GM19372 (cell line): ENCODE measurements around the gene PIK3C2A.

Experiments
- ATAC-seq: cut with Tn5 transposase; IDR thresholded peaks from one replicate; pipeline ENCODE4 v1.9.1; 2021; ENCODE audit warnings: mild to moderate bottlenecking, low read depth, moderate library complexity; ENCODE audit not compliant: unreplicated experiment

Gene PIK3C2A

GRCh38 chr11:17214338-17214737 lies 6.6 kb upstream of the PIK3C2A start:
- ATAC-seq: no peak

DNA sequence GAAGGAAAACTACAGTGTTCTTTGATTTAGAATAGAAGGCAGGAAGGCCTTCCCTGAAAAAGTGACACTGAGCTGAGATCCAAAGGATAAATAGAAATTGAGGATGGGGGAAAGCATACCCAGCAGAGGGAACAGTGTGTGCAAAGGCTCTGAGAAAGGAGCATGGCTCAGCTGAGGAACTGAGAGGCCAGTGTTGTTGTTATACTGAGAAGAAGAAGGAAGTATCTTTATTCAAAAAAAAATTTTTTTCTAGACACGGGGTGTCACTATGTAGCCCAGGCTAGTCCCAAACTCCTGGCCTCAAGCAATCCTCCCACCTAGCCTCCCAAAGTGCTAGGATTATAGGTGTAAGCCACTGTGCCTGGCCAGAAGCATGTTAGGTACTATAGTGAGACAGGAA lies 3.5 kb upstream of the PIK3C2A start:
- ATAC-seq: no peak

GRCh38 chr11:17209939-17210245 lies 2.1 kb upstream of the PIK3C2A start:
- no peak for ATAC-seq

- peak; percentile 46 for ATAC-seq
Observed at GRCh38 chr11:17208257-17208999, 642 bp upstream of the PIK3C2A start.

- no peak for ATAC-seq
Observed at GRCh38 chr11:17206463-17206862, 1.3 kb downstream of the PIK3C2A start.

DNA sequence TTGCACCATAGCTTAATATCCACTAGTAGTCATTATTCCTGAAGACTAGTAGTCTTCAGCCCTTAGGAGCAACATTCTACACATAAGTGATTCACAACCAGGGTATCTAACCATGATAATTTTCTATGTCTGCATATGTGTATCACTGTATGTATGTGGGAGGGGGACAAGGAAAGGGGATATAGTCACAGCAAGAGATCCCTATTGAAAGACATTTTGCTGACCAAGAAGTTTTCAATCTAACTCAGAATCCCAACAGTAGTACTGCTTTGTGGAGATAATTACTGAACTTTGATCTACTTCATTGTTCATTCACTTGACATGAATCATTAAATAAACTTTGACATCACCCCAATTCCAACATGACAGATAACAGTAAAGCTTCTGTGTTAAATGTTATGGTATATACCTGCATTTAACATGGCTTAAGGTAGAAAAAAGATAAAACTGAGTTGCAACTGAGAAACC lies 10.3 kb downstream of the PIK3C2A start:
- no peak for ATAC-seq

DNA sequence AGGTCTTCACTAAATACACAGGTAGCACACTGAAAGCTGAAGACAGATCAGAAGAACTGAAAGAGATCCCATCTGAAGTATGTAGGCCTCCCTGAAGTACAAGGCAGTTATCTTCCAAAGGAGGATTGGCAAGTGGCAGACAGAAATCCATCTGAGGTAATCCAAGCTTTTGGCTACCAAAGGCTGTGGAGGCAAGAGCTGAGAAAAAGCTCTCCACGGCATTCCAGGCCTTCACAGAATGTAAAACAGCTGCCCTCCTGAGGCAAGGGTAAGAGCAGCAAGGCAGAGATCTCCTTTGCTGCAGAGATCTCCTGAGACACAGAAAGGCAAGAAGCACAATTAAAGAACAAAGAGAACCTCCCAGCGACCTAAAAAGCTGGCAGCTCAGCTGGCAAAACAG lies 19.1 kb downstream of the PIK3C2A start:
- no peak for ATAC-seq

DNA sequence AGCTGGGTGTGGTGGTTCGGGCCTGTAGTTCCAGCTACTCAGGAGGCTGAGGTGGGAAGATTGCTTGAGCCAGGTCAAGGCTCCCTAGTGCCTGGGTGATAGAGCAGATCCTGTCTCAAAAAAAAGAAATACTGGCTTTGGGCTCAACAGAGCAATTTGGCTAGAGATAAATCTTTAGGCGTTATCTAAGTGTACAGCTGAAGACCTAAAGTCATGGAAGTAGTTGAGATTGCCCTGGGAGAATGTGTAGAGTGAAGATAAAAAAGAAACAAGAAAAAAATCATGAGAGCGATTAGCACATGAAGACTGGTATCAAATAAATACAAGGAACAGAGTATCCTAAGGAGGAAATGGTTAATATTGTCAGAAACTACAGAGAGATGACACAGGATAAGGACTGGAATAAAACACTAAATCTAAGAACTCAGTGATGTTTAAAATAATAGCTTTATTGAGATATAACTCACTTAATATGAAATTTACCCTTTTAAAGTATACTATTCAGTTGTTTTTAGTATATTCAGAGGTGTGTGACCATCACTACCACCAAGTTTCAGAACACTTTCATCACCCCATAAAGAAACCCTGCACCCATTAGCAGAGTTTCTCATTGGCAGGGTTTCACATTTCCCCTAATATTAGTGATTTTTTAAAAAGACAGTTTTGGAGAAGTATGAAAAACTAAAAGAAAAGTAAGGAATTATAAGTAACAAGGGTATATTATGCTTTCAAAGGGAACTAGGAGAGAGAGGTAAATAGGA lies 20.7 kb downstream of the PIK3C2A start:
- ATAC-seq: no peak

GRCh38 chr11:17185938-17186337 lies 21.8 kb downstream of the PIK3C2A start:
- no peak for ATAC-seq

- ATAC-seq: no peak
Observed at GRCh38 chr11:17184882-17185587, 22.8 kb downstream of the PIK3C2A start.

DNA sequence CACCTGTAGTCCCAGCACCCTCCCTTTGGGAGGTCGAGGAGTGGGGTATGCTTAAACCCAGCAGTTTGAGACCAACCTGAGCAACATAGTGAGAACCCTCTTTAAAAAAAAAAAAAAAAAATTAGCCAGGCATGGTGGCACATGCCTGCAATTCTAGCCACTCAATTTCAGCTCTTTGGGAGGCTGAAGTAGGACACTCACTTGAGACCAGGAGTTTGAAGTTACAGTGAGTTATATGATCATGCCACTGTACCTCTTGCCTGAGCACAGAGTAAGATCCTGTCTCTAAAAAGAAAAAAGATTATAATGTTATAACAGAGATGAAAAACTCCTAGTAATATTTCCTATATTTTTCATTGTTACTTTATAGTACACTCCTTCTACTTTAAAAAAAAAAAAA lies 23.9 kb downstream of the PIK3C2A start:
- ATAC-seq: no peak

GRCh38 chr11:17179970-17180369 lies 27.8 kb downstream of the PIK3C2A start:
- ATAC-seq: no peak

- no peak for ATAC-seq
Observed at GRCh38 chr11:17173332-17173731, 34.5 kb downstream of the PIK3C2A start.

DNA sequence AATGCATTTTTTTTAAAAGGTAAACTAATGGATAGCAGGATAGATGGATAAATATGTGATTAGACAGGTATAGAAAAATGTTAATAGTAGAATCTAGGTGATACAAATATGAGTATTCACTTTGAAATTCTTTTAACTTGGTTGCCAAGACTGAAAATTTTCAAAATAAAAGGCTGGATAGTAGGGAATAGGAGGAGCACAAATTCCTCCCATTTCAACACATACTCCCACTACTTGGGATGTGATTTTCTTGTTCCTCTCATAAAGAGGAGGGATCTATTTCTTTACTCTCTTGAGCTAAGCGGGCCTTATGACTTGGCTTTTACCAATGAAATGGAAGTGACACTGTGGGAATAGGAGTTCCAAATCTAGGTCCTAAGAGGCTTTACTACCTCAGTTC lies 35.9 kb downstream of the PIK3C2A start:
- ATAC-seq: no peak

DNA sequence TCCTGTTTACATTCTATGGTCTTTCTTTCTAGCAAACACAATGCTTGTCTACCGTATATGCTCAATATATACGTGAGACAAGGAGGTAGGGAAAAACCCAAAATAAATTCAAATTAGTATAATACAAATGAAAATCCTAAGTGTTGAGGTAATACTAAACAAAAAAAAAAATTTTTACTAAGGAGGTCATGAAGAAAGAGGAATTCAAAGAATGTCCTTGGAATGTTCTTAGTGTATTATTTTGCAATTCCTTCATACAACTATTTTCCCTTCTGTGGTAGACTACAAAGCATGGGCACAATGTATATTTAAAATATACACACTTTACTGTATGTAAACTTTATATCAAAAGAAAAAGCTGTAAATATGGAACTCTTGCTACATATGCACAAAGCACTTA lies 36.4 kb downstream of the PIK3C2A start:
- ATAC-seq: no peak

GRCh38 chr11:17169876-17170275 lies 37.9 kb downstream of the PIK3C2A start:
- no peak for ATAC-seq

GRCh38 chr11:17165247-17165890 lies 42.4 kb downstream of the PIK3C2A start:
- no peak for ATAC-seq

GRCh38 chr11:17164361-17165246 lies 43.2 kb downstream of the PIK3C2A start:
- ATAC-seq: no peak

GRCh38 chr11:17163736-17164135 lies 44.0 kb downstream of the PIK3C2A start:
- no peak for ATAC-seq

GRCh38 chr11:17163291-17163690 lies 44.5 kb downstream of the PIK3C2A start:
- no peak for ATAC-seq
